Stimulated activated CD8-positive, alpha-beta memory T cell treated with anti-CD3 and anti-CD28 coated beads, Interleukin-15, amount 100 ng/mL, for 1 hour (primary cell): Measurements from ENCODE around the gene PARPBP.
"Not testable (repeated sequence)": the region's sequence is repeated elsewhere in the genome, so short reads cannot be mapped to it uniquely, and the experiment has no call there.

Source experiments
- DNase-seq: peaks from one replicate; pipeline ENCODE4 v3.0.0-alpha.2; 2020; ENCODE audit warnings: low read depth

The PARPBP gene

GRCh38 chr12:102155206-102155605 lies 35.2 kb downstream of the PARPBP start:
- not testable (repeated sequence) for DNase-seq

GRCh38 chr12:102163383-102163782 lies 43.4 kb downstream of the PARPBP start:
- no peak for DNase-seq

DNA sequence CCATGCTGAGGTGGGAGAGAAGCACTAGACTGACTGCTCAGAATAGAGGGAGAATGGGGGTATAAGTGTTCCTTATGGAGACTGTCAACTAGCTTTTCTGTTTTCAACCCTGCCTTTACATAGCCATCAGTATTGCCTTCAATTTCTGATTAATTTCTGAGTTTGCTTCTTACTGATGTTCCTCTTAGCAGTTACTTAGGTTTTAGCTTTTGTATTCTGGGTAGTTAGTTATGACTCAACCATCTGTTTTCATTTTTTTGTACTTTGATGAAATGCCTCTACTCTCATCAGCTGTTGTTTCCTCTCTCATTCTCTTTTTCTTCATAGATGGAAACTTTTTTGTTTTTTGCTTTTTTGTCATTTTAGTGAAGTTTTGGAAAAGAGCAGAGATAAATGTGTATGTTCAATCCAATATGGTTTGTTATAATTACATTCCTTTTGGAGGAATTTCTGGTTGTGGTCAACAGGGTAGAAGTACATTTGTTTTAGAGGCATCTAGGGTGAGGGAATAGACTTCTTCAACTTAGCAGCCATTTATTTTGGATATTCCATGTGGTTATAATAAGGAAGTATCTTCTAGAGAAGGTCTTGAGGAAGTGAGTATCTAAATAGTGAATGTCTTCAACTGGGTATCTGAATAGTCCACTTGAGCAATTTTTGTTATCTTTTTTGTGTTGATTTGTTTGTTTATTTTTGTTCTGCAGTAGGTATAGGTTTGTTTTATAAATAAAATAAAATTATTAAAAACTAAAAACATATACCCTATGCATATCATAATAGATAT lies 48.0 kb downstream of the PARPBP start:
- DNase-seq: no peak

- DNase-seq: no peak
Observed at GRCh38 chr12:102169922-102170621, 50.1 kb downstream of the PARPBP start.

- DNase-seq: no peak
Observed at GRCh38 chr12:102171951-102172350, 52.0 kb downstream of the PARPBP start.

DNA sequence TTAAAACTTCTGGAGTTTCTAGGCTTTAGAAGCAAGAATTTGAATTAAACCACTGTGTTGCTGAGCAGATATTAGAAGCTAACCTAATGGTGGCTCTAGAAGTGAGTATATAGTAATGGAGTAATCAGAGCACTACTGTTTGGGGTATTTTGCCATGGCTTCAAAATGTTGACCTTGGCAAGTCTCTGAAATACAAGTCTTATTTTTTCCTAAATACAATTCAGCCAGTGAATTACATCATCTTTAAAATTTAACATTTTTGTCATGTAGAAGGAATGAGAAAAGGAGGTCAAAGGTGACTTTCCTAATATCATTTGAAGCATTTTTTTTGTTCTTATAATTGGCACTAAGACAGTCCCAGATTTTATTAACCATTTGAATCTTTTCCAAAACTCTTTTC lies 52.5 kb downstream of the PARPBP start:
- DNase-seq: no peak

DNA sequence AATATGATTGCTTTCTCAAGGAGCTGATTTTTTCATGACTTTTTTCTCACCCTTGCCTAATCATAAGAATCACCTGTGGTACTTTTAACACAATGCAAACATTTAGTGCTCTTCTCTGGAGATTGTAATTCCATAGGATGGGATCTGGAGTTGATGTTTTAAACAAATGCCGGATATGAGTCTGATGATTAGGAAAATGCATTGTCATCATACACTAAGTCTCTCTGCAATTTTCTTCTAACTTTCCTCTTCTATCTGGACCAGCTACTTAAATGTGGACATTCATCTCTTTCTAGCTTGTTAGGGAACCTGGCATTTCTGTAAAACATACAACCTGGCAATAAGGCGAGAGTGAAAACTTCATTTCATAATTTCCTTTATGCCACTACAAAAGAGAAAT lies 54.1 kb downstream of the PARPBP start:
- DNase-seq: no peak

DNA sequence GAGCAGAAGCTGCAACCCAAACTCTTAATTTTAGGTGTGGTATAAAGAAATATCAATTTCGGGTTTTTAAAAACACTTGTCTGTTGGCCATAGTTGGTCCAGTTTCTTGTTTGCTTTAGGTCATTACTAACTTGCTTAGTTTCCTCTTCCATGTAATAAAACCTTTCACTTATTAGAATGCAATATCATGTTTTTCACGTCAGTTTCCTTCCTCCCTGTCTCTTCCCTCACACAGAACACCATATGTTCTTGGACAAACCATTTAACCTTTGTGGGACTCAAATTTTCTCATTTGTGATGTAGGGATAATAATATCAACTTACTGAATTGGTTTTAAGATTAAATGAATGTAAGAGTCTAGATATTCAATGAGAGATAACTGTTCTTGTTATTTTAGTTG lies 54.8 kb downstream of the PARPBP start:
- no peak for DNase-seq

- no peak for DNase-seq
Observed at GRCh38 chr12:102182635-102183034, 62.7 kb downstream of the PARPBP start.

- DNase-seq: no peak
Observed at GRCh38 chr12:102195826-102196225, 75.8 kb downstream of the PARPBP start.

DNA sequence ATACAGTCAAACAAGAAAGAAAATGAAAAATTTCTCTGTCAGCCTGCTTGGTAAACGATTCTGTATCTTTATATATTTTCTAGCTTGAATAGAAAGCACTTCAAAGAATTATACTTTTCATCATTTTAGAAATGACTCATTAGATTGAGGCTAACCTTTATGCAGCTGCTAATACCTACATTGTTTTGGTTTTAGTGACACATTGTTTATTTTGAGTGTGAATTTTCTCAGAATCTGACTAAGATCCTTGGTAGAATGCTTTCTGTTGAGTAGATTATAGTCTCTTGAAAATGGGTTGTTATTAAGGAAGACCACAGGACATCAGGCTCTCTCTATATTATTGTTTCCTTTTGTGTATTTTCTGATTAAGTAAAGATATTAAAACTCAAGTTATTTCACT lies 77.8 kb downstream of the PARPBP start, which contains the start of gene PMCH:
Gene PMCH (minus strand): TSS at position 45 of the 400 bp plus-strand sequence. CDS start 63 bp downstream, outside the sequence.
- no peak for DNase-seq

DNA sequence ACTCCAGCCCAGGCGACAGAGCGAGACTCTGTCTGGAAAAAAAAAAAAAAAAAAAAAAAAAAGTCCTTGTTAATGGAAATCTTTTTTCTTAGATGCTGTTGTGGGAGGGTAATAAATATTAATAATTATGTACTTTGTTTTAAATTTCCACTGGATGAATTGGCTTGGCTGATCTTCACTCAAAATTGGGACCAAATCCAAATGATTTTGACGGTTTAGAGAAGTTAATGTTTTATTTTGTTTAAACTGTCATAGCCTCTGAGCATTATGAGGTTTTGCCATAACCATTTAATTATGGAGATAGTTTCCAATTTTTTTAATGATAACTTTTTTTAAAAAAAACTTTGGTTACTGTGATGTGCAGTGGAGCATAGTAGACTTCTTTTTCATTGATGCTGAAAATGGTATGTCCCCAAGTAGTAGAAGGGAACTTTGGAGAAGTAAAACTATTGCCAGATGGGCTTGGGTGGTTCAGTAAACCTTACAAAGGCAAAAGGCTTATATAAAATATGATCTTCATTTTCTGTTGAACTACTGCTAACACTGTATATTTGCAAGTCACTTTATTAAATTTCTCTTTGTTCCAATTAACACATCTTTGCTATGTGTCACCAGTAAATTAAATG lies 81.6 kb downstream of the PARPBP start:
- no peak for DNase-seq

GRCh38 chr12:102202556-102202955 lies 82.6 kb downstream of the PARPBP start:
- DNase-seq: no peak

GRCh38 chr12:102204025-102204424 lies 84.0 kb downstream of the PARPBP start:
- no peak for DNase-seq

- no peak for DNase-seq
Observed at GRCh38 chr12:102215992-102216691, 96.2 kb downstream of the PARPBP start.

GRCh38 chr12:102220736-102221135 lies 100.8 kb downstream of the PARPBP start:
- no peak for DNase-seq

DNA sequence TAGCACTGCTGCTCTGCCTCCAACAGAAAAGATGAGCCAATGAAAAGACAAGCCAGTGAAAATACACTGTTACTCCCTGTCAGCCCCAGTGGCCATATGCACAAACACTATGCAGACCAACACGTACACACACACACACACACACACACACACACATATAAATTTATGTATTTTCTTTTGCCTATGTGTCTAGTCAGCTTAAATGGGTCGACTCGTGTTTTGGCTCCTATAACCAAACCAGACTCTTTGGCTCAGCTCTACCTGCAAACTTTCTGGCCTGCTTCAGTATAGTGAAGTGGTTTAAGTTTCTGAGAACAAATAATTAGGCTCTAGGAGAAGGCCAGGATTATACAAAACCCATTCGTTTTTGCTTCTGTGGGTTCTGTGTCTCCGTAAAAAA lies 108.0 kb downstream of the PARPBP start:
- DNase-seq: no peak

GRCh38 chr12:102232036-102232435 lies 112.1 kb downstream of the PARPBP start:
- DNase-seq: no peak

- no peak for DNase-seq
Observed at GRCh38 chr12:102232446-102232845, 112.5 kb downstream of the PARPBP start.

GRCh38 chr12:102234599-102234998 lies 114.6 kb downstream of the PARPBP start:
- no peak for DNase-seq

GRCh38 chr12:102240859-102241258 lies 120.9 kb downstream of the PARPBP start:
- not testable (repeated sequence) for DNase-seq
